DOHH2 (cell line): ENCODE results near the gene ZNF677.
"Not testable (repeated sequence)": the region's sequence is repeated elsewhere in the genome, so short reads cannot be mapped to it uniquely, and the experiment has no call there.

Experiments
- H3F3A ChIP-seq: fragments of 200-600 bp; sonication (generic), shearing (Covaris generic); 2 replicates; pipeline ENCODE4 v1.6.0; 2016; ENCODE audit warnings: antibody characterized with exemption, mild to moderate bottlenecking; ENCODE audit not compliant: control insufficient read depth, insufficient read depth
- H3K27ac ChIP-seq: fragments of 200-600 bp; sonication (generic); 2 replicates; pipeline ENCODE4 v1.5.1; 2014; ENCODE audit warnings: low read depth, mild to moderate bottlenecking, low read length, moderate library complexity
- H3K27me3 ChIP-seq: fragments of 200-600 bp; sonication (generic); 2 replicates; pipeline ENCODE4 v1.6.1; 2014; ENCODE audit warnings: mild to moderate bottlenecking, low read length, mixed read lengths; ENCODE audit not compliant: control insufficient read depth
- H3K36me3 ChIP-seq: fragments of 200-600 bp; sonication (generic); 2 replicates; pipeline ENCODE4 v1.6.1; 2014; ENCODE audit warnings: mild to moderate bottlenecking, low read length, moderate library complexity, mixed read lengths; ENCODE audit not compliant: control insufficient read depth
- H3K4me1 ChIP-seq: fragments of 200-600 bp; sonication (generic); 2 replicates; pipeline ENCODE4 v1.6.1; 2014; ENCODE audit warnings: mild to moderate bottlenecking, low read length, mixed read lengths; ENCODE audit not compliant: control insufficient read depth
- H3K4me2 ChIP-seq: fragments of 200-600 bp; sonication (generic); 2 replicates; pipeline ENCODE4 v1.6.0; 2014; ENCODE audit warnings: mild to moderate bottlenecking, low read length, moderate library complexity
- H3K4me3 ChIP-seq: fragments of 200-600 bp; sonication (generic); 2 replicates; pipeline ENCODE4 v1.5.1; 2014; ENCODE audit warnings: mild to moderate bottlenecking, low read length, mixed read lengths
- H3K79me2 ChIP-seq: fragments of 200-600 bp; sonication (generic); 2 replicates; pipeline ENCODE4 v1.6.1; 2014; ENCODE audit warnings: mild to moderate bottlenecking, low read length, mixed read lengths; ENCODE audit not compliant: control insufficient read depth
- H3K9me2 ChIP-seq: fragments of 200-600 bp; sonication (generic); replicated peaks from 2 replicates; pipeline ENCODE4 v1.6.1; 2014; ENCODE audit warnings: mild to moderate bottlenecking, low read length, mixed read lengths; ENCODE audit not compliant: control insufficient read depth
- H3K9me3 ChIP-seq: fragments of 200-600 bp; sonication (generic); 2 replicates; pipeline ENCODE4 v1.6.1; 2014; ENCODE audit warnings: antibody characterized with exemption, low read length, mixed read lengths; ENCODE audit not compliant: control insufficient read depth, insufficient read depth
- H4K20me1 ChIP-seq: fragments of 200-600 bp; sonication (generic); 2 replicates; pipeline ENCODE4 v1.6.0; 2014; ENCODE audit warnings: low read depth, mild to moderate bottlenecking, antibody characterized with exemption, low read length, moderate library complexity; ENCODE audit not compliant: control insufficient read depth, insufficient read depth
- EZH2phosphoT487 ChIP-seq: fragments of 200-600 bp; sonication (generic); IDR thresholded peaks from 2 replicates; pipeline ENCODE4 v1.6.1; 2017; ENCODE audit warnings: borderline replicate concordance, mild to moderate bottlenecking, antibody characterized with exemption, low read length, moderate library complexity, mixed read lengths
- TF ChIP-seq, protein P1 (sequence below): fragments of 200-600 bp; sonication (generic); IDR thresholded peaks from one replicate; pipeline ENCODE4 v1.5.1; 2014; ENCODE audit warnings: antibody characterized with exemption, mild to moderate bottlenecking, low read depth, low read length; ENCODE audit not compliant: poor library complexity, severe bottlenecking

ZNF677 gene

GRCh38 chr19:53237114-53237777, 17.4 kb downstream of the ZNF677 start:
- Histone ChIP-seq H3K79me2 (no peaks in the 10 kb centered on the region), H3K27me3 (no peaks in the 10 kb centered on the region), H3K4me3 (no peak overlapping the region), H3K36me3 (no peaks in the 10 kb centered on the region), H3K4me2 (no peak overlapping the region), H3K4me1 (no peaks in the 10 kb centered on the region), H3K9me3 (peaks cover 24% of the 10 kb centered on the region), H3K27ac (no peak overlapping the region), H3K9me2 (no peaks in the 10 kb centered on the region), H4K20me1 (no peaks in the 10 kb centered on the region), H3F3A (no peaks in the 10 kb centered on the region)
- TF ChIP-seq, protein P1, sequence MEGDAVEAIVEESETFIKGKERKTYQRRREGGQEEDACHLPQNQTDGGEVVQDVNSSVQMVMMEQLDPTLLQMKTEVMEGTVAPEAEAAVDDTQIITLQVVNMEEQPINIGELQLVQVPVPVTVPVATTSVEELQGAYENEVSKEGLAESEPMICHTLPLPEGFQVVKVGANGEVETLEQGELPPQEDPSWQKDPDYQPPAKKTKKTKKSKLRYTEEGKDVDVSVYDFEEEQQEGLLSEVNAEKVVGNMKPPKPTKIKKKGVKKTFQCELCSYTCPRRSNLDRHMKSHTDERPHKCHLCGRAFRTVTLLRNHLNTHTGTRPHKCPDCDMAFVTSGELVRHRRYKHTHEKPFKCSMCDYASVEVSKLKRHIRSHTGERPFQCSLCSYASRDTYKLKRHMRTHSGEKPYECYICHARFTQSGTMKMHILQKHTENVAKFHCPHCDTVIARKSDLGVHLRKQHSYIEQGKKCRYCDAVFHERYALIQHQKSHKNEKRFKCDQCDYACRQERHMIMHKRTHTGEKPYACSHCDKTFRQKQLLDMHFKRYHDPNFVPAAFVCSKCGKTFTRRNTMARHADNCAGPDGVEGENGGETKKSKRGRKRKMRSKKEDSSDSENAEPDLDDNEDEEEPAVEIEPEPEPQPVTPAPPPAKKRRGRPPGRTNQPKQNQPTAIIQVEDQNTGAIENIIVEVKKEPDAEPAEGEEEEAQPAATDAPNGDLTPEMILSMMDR: no peak
- TF ChIP-seq EZH2phosphoT487: no peak

- TF ChIP-seq, protein P1: no peak
- TF ChIP-seq EZH2phosphoT487: no peak
- H3K4me2 ChIP-seq: no peak overlapping the region
- no peak overlapping the region for H3K4me3 ChIP-seq
- no peaks in the 10 kb centered on the region for H3K27me3 ChIP-seq
- no peaks in the 10 kb centered on the region for H3F3A ChIP-seq
- H3K9me2 ChIP-seq: no peaks in the 10 kb centered on the region
- peaks cover 12% of the 10 kb centered on the region; the same call in 1 of the 2 replicates for H3K9me3 ChIP-seq
- H4K20me1 ChIP-seq: no peaks in the 10 kb centered on the region
- no peak overlapping the region for H3K27ac ChIP-seq
- H3K36me3 ChIP-seq: no peaks in the 10 kb centered on the region
- H3K4me1 ChIP-seq: no peaks in the 10 kb centered on the region
- H3K79me2 ChIP-seq: no peaks in the 10 kb centered on the region
Observed at GRCh38 chr19:53224606-53225005, 30.1 kb downstream of the ZNF677 start.

DNA sequence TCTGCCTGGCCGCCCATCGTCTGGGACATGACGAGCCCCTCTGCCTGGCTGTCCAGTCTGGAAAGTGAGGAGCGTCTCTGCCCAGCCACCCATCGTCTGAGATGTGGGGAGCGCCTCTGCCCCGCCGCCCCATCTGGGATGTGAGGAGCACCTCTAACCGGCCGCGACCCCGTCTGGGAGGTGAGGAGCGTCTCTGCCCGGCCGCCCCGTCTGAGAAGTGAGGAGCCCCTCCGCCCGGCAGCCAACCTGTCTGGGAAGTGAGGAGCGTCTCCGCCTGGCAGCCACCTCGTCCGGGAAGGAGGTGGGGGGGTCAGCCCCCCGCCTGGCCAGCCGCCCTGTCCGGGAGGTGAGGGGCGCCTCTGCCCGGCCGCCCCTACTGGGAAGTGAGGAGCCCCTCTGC, 32.0 kb downstream of the ZNF677 start:
- H3K9me3 ChIP-seq, H3K27ac ChIP-seq, H3K27me3 ChIP-seq: not testable (repeated sequence)

DNA sequence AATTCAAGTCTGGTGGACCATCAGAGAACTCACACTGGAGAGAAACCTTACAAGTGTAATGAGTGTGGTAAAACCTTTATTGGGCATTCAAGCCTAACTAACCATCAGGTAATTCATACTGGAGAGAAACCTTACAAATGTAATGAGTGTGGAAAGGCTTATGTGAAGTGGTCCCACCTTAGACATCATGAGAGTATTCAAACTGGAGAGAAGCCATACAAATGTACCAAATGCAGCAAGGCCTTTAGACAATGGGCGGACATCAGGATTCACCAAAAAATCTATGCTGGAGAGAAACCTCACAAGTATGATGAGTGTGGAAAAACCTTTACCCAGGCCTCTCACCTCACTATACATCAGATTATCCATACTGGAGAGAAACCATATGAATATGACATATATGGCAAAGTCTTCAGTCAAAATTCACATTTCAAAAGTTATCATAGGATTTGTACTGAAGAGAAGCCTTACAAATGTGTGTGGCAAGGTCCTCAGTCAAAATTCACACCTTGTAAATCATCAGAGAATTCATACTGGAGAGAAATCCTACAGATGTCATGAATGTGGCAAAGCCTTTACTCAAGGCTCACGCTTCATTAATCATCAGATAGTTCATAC, 41.9 kb downstream of the ZNF677 start:
- Histone ChIP-seq H3K27me3 (no peaks in the 10 kb centered on the region), H3K36me3 (no peaks in the 10 kb centered on the region), H3K4me1 (no peaks in the 10 kb centered on the region), H3K4me3 (no peak overlapping the region), H3K9me2 (no peaks in the 10 kb centered on the region), H4K20me1 (no peaks in the 10 kb centered on the region), H3K4me2 (no peak overlapping the region), H3K79me2 (no peaks in the 10 kb centered on the region), H3K27ac (no peak overlapping the region), H3F3A (no peaks in the 10 kb centered on the region), H3K9me3 (peaks cover 45% of the 10 kb centered on the region)
- TF ChIP-seq, protein P1: no peak
- TF ChIP-seq EZH2phosphoT487: no peak

More for the DNA sequence above, 32.0 kb downstream of the ZNF677 start:
- not testable (repeated sequence) for H3K4me2 ChIP-seq, H3K36me3 ChIP-seq, H3K4me1 ChIP-seq, H4K20me1 ChIP-seq, H3K9me2 ChIP-seq, H3K79me2 ChIP-seq, H3F3A ChIP-seq, H3K4me3 ChIP-seq

GRCh38 chr19:53211554-53211953, 43.1 kb downstream of the ZNF677 start:
- not testable (repeated sequence) for H3K9me2 ChIP-seq, H3K4me2 ChIP-seq, H3K79me2 ChIP-seq, H3F3A ChIP-seq, H3K27ac ChIP-seq, H3K4me3 ChIP-seq, H4K20me1 ChIP-seq, H3K4me1 ChIP-seq, H3K36me3 ChIP-seq, H3K27me3 ChIP-seq
- peaks cover 44% of the 10 kb centered on the region for H3K9me3 ChIP-seq
